ENCODE results near the gene EID2.

- TF ChIP-seq, protein P1, sequence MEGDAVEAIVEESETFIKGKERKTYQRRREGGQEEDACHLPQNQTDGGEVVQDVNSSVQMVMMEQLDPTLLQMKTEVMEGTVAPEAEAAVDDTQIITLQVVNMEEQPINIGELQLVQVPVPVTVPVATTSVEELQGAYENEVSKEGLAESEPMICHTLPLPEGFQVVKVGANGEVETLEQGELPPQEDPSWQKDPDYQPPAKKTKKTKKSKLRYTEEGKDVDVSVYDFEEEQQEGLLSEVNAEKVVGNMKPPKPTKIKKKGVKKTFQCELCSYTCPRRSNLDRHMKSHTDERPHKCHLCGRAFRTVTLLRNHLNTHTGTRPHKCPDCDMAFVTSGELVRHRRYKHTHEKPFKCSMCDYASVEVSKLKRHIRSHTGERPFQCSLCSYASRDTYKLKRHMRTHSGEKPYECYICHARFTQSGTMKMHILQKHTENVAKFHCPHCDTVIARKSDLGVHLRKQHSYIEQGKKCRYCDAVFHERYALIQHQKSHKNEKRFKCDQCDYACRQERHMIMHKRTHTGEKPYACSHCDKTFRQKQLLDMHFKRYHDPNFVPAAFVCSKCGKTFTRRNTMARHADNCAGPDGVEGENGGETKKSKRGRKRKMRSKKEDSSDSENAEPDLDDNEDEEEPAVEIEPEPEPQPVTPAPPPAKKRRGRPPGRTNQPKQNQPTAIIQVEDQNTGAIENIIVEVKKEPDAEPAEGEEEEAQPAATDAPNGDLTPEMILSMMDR (IDR thresholded peaks at IDR 0.05; ENCODE audit: low read depth, low read length, poor library complexity, severe bottlenecking): no peak
- no peak for TF ChIP-seq EZH2phosphoT487 (IDR thresholded peaks at IDR 0.05; ENCODE audit: borderline replicate concordance, low read length)
Measured at GRCh38 chr19:39531834-39532232, 8.1 kb downstream of the EID2 start.
